ENCODE measurements around the gene ZNF407.

ZNF407 gene

DNA sequence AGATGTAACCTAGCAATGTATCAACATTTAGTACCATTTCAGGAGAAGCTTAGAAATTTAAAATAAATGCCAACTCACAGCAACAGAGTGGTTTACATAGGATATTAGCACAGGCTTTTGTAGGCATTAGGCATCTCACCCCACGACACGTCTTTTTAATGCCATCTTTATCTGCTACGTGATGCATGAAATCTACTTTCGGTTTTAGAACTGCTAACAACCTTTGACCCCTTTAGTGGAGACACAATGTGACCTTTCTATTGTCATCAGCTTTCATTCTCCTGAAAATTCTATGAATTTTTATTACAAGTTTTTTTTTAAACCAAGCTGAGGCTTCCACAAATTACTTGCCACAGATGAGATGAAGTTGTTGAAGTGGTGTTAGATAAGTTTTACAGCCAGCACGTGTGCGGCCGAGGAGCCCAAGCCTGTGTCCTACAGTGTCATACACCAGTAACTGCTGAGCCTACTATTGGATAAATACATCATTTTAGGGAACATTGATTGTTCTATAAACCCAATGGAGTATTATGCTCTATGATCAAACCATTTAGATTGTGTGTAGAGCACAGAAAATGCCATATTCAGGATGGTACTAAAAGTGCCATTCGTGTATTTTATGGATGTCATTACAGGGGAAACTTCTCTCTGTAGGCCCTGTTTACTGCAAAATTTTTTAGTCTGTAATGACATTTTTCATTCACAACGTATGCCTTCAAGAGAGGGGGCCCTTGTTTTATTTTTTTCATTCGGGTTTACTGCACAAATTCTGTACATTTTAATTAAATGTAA lies 459.7 kb downstream of the ZNF407 start:
- no peak overlapping the region for H3K9ac ChIP-seq (ENCODE audit: low read length)

DNA sequence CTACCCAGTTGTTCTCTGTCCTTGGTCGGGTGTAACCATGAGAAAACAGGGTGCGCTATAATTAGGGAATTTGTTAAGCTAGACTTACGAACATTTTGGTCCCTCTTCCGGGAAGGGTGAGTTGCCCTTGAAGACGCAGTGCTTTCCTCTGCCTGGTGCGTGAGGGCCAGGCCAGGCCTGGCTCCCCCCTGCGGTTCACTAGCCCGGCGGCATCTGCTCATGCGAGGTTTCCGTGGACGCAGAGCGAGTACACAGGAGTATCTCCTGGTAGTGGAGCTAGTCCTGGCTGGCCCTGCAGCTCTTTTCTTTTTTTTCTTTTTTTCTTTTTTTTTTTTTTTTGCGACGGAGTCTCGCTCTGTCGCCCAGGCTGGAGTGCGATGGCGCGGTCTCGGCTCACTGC lies 462.5 kb downstream of the ZNF407 start:
- H2BK120ac ChIP-seq (ENCODE audit: low read depth, low read length) = no peak overlapping the region
- no peak overlapping the region for H3K56ac ChIP-seq (ENCODE audit: low read length)
- no peak overlapping the region for H3K4ac ChIP-seq (ENCODE audit: low read depth, low read length)
- no peaks in the 10 kb centered on the region for H3K79me2 ChIP-seq (ENCODE audit: control insufficient read depth, insufficient read depth, low read length)
- no peak overlapping the region for H3K27ac ChIP-seq (ENCODE audit: low read depth, low read length)
- H2AK5ac ChIP-seq (ENCODE audit: low read length) = no peak overlapping the region
- no peak overlapping the region for H3K23ac ChIP-seq (ENCODE audit: low read length)
- no peaks in the 10 kb centered on the region for H3K36me3 ChIP-seq (ENCODE audit: control insufficient read depth, insufficient read depth, low read length)
- peak; percentile 19 for DNase-seq
- no peak overlapping the region for H3K9ac ChIP-seq (ENCODE audit: low read length)
- no peak overlapping the region for H2BK5ac ChIP-seq (ENCODE audit: low read length)
- no peak overlapping the region for H3K18ac ChIP-seq (ENCODE audit: low read length)
- H4K8ac ChIP-seq (ENCODE audit: low read depth, low read length) = no peak overlapping the region
- no peak overlapping the region for H3K4me2 ChIP-seq (ENCODE audit: low read length)
- H4K5ac ChIP-seq (ENCODE audit: low read length) = no peak overlapping the region
- H3K27me3 ChIP-seq (ENCODE audit: insufficient read depth, low read length, poor library complexity) = no peaks in the 10 kb centered on the region
- no peaks in the 10 kb centered on the region for H3K4me1 ChIP-seq (ENCODE audit: control insufficient read depth, low read depth, low read length)
- no peaks in the 10 kb centered on the region for H3K79me1 ChIP-seq (ENCODE audit: low read length)
- no CpG with 5 or more reads among the region's 21 CpGs for WGBS (ENCODE audit: extremely low coverage, insufficient coverage, low lambda C conversion rate)
- H3K4me3 ChIP-seq (ENCODE audit: low read length) = no peak overlapping the region
- no peak overlapping the region for H2BK15ac ChIP-seq (replicated peaks; ENCODE audit: low read depth)

More for the DNA sequence above, 459.7 kb downstream of the ZNF407 start:
- Histone ChIP-seq H3K36me3 (ENCODE audit: control insufficient read depth, insufficient read depth, low read length) (no peaks in the 10 kb centered on the region), H2BK5ac (ENCODE audit: low read length) (no peak overlapping the region), H3K79me1 (ENCODE audit: low read length) (no peaks in the 10 kb centered on the region), H3K79me2 (ENCODE audit: control insufficient read depth, insufficient read depth, low read length) (no peaks in the 10 kb centered on the region), H3K23ac (ENCODE audit: low read length) (no peak overlapping the region), H3K56ac (ENCODE audit: low read length) (no peak overlapping the region), H4K8ac (ENCODE audit: low read depth, low read length) (no peak overlapping the region), H2AK5ac (ENCODE audit: low read length) (no peak overlapping the region), H3K27me3 (ENCODE audit: insufficient read depth, low read length, poor library complexity) (no peaks in the 10 kb centered on the region), H3K4me2 (ENCODE audit: low read length) (no peak overlapping the region), H3K27ac (ENCODE audit: low read depth, low read length) (no peak overlapping the region), H3K18ac (ENCODE audit: low read length) (no peak overlapping the region), H2BK15ac (replicated peaks; ENCODE audit: low read depth) (no peak overlapping the region), H2BK120ac (ENCODE audit: low read depth, low read length) (no peak overlapping the region), H3K4me1 (ENCODE audit: control insufficient read depth, low read depth, low read length) (no peaks in the 10 kb centered on the region), H4K5ac (ENCODE audit: low read length) (no peak overlapping the region), H3K4ac (ENCODE audit: low read depth, low read length) (no peak overlapping the region), H3K4me3 (ENCODE audit: low read length) (no peak overlapping the region)
- DNase-seq = no peak
- no CpG with 5 or more reads among the region's 10 CpGs for WGBS (ENCODE audit: extremely low coverage, insufficient coverage, low lambda C conversion rate)

DNA sequence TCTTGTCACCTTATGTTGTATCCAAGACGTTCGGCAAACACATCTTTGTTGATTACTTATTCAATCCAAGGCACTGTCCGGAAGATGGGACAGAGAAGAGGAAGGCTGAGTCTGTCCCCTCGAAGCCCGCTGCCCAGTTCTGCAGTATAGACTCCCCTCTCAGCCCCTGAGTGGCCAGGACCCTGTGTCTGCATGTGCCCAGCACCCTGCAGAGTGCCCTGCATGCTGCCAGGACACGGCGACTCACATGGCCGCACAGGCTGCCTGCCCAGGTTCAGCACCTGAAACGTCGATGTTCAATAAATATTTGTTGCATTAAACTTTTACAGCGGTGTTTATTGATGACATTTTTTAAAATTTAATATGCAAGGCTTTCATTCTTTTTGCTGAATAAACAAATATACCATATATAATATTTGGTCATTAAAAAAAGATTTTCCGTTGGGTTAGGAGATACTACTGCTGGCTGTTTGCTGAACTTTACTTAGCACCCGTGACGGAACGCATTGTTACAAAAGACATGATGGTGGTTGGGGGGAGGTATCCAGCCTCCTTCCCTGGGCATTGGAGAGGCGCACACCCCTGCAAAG lies 464.7 kb downstream of the ZNF407 start:
- no peak overlapping the region for H4K8ac ChIP-seq (ENCODE audit: low read depth, low read length)
- no peaks in the 10 kb centered on the region for H3K4me1 ChIP-seq (ENCODE audit: control insufficient read depth, low read depth, low read length)
- no peaks in the 10 kb centered on the region for H3K79me2 ChIP-seq (ENCODE audit: control insufficient read depth, insufficient read depth, low read length)
- no peak overlapping the region for H2BK120ac ChIP-seq (ENCODE audit: low read depth, low read length)
- H3K9ac ChIP-seq (ENCODE audit: low read length) = no peak overlapping the region
- no peak overlapping the region for H3K27ac ChIP-seq (ENCODE audit: low read depth, low read length)
- no peak overlapping the region for H2BK15ac ChIP-seq (replicated peaks; ENCODE audit: low read depth)
- no peak overlapping the region for H3K23ac ChIP-seq (ENCODE audit: low read length)
- H2AK5ac ChIP-seq (ENCODE audit: low read length) = no peak overlapping the region
- H4K5ac ChIP-seq (ENCODE audit: low read length) = no peak overlapping the region
- DNase-seq = no peak
- H3K36me3 ChIP-seq (ENCODE audit: control insufficient read depth, insufficient read depth, low read length) = no peaks in the 10 kb centered on the region
- no peak overlapping the region for H3K4ac ChIP-seq (ENCODE audit: low read depth, low read length)
- H3K27me3 ChIP-seq (ENCODE audit: insufficient read depth, low read length, poor library complexity) = no peaks in the 10 kb centered on the region
- no peaks in the 10 kb centered on the region for H3K79me1 ChIP-seq (ENCODE audit: low read length)
- no peak overlapping the region for H3K56ac ChIP-seq (ENCODE audit: low read length)
- no peak overlapping the region for H3K18ac ChIP-seq (ENCODE audit: low read length)
- no peak overlapping the region for H3K4me2 ChIP-seq (ENCODE audit: low read length)
- no CpG with 5 or more reads among the region's 16 CpGs for WGBS (ENCODE audit: extremely low coverage, insufficient coverage, low lambda C conversion rate)
- H2BK5ac ChIP-seq (ENCODE audit: low read length) = no peak overlapping the region
- H3K4me3 ChIP-seq (ENCODE audit: low read length) = no peak overlapping the region

DNA sequence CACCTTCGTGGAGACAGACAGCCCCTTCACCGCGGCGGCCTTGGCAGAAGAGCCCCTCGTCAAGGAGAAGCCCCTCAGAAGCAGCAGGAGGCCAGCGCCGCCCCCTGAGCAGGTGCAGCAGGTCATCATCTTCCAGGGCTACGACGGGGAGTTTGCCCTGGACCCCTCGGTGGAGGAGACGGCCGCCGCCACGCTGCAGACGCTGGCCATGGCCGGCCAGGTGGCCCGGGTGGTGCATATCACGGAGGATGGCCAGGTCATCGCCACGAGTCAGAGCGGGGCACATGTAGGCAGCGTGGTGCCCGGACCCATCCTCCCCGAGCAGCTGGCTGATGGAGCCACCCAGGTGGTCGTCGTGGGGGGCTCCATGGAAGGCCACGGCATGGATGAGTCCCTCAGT lies 465.5 kb downstream of the ZNF407 start:
- Histone ChIP-seq H3K79me2 (ENCODE audit: control insufficient read depth, insufficient read depth, low read length) (no peaks in the 10 kb centered on the region), H3K23ac (ENCODE audit: low read length) (no peak overlapping the region), H4K8ac (ENCODE audit: low read depth, low read length) (no peak overlapping the region), H3K4ac (ENCODE audit: low read depth, low read length) (no peak overlapping the region), H2BK15ac (replicated peaks; ENCODE audit: low read depth) (no peak overlapping the region), H2BK120ac (ENCODE audit: low read depth, low read length) (no peak overlapping the region), H3K36me3 (ENCODE audit: control insufficient read depth, insufficient read depth, low read length) (no peaks in the 10 kb centered on the region), H2AK5ac (ENCODE audit: low read length) (no peak overlapping the region), H3K4me2 (ENCODE audit: low read length) (no peak overlapping the region), H3K79me1 (ENCODE audit: low read length) (no peaks in the 10 kb centered on the region), H3K27me3 (ENCODE audit: insufficient read depth, low read length, poor library complexity) (no peaks in the 10 kb centered on the region), H3K56ac (ENCODE audit: low read length) (no peak overlapping the region), H3K4me3 (ENCODE audit: low read length) (no peak overlapping the region), H3K27ac (ENCODE audit: low read depth, low read length) (no peak overlapping the region), H3K18ac (ENCODE audit: low read length) (no peak overlapping the region), H2BK5ac (ENCODE audit: low read length) (no peak overlapping the region), H3K9ac (ENCODE audit: low read length) (no peak overlapping the region), H4K5ac (ENCODE audit: low read length) (no peak overlapping the region), H3K4me1 (ENCODE audit: control insufficient read depth, low read depth, low read length) (no peaks in the 10 kb centered on the region)
- no peak for DNase-seq
- no CpG with 5 or more reads among the region's 27 CpGs for WGBS (ENCODE audit: extremely low coverage, insufficient coverage, low lambda C conversion rate)

DNA sequence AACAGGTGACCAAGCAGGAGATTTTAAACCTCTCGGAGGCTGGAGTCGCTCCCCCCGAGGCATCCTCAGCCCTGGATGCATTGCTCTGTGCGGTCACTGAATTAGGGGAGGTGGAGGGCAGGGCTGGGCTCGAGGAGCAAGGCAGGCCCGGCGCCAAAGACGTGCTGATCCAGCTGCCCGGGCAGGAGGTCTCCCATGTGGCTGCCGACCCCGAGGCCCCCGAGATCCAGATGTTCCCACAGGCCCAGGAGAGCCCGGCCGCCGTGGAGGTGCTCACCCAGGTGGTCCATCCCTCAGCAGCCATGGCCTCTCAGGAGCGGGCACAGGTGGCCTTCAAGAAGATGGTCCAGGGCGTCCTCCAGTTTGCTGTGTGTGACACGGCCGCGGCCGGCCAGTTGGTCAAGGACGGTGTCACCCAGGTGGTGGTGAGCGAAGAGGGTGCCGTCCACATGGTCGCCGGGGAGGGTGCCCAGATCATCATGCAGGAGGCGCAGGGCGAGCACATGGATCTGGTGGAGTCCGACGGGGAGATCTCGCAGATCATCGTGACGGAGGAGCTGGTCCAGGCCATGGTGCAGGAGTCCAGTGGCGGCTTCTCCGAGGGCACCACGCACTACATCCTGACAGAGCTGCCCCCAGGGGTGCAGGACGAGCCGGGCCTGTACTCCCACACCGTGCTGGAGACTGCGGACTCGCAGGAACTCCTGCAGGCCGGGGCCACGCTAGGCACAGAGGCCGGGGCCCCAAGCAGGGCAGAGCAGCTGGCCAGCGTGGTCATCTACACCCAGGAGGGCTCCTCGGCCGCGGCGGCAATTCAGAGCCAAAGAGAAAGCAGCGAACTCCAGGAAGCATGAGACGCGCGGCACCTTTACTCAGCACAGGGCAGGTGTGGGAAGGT lies 466.2 kb downstream of the ZNF407 start:
- WGBS (ENCODE audit: extremely low coverage, insufficient coverage, low lambda C conversion rate) = no CpG with 5 or more reads among the region's 53 CpGs
- no peak overlapping the region for H3K56ac ChIP-seq (ENCODE audit: low read length)
- H3K4me2 ChIP-seq (ENCODE audit: low read length) = no peak overlapping the region
- H4K5ac ChIP-seq (ENCODE audit: low read length) = no peak overlapping the region
- H3K23ac ChIP-seq (ENCODE audit: low read length) = no peak overlapping the region
- H4K8ac ChIP-seq (ENCODE audit: low read depth, low read length) = no peak overlapping the region
- no peak overlapping the region for H2BK5ac ChIP-seq (ENCODE audit: low read length)
- H3K9ac ChIP-seq (ENCODE audit: low read length) = no peak overlapping the region
- no peak overlapping the region for H3K4me3 ChIP-seq (ENCODE audit: low read length)
- DNase-seq = no peak
- H3K27me3 ChIP-seq (ENCODE audit: insufficient read depth, low read length, poor library complexity) = no peaks in the 10 kb centered on the region
- no peaks in the 10 kb centered on the region for H3K79me1 ChIP-seq (ENCODE audit: low read length)
- no peak overlapping the region for H3K18ac ChIP-seq (ENCODE audit: low read length)
- no peak overlapping the region for H3K27ac ChIP-seq (ENCODE audit: low read depth, low read length)
- no peaks in the 10 kb centered on the region for H3K36me3 ChIP-seq (ENCODE audit: control insufficient read depth, insufficient read depth, low read length)
- H2BK120ac ChIP-seq (ENCODE audit: low read depth, low read length) = no peak overlapping the region
- no peaks in the 10 kb centered on the region for H3K4me1 ChIP-seq (ENCODE audit: control insufficient read depth, low read depth, low read length)
- H2BK15ac ChIP-seq (replicated peaks; ENCODE audit: low read depth) = no peak overlapping the region
- H3K79me2 ChIP-seq (ENCODE audit: control insufficient read depth, insufficient read depth, low read length) = no peaks in the 10 kb centered on the region
- no peak overlapping the region for H3K4ac ChIP-seq (ENCODE audit: low read depth, low read length)
- no peak overlapping the region for H2AK5ac ChIP-seq (ENCODE audit: low read length)
